T-helper 9 cell (primary cell): ENCODE data around the gene ZNF69.
A peak's percentile ranks its signal among the peaks of the same experiment; 100 is the strongest.
"Not testable (repeated sequence)": the region's sequence is repeated elsewhere in the genome, so short reads cannot be mapped to it uniquely, and the experiment has no call there.

Experiments used
- DNase-seq: peaks from one replicate; pipeline ENCODE4 v3.0.0-alpha.2; 2020

The ZNF69 gene

GRCh38 chr19:11902228-11902627, 14.6 kb downstream of the ZNF69 start:
- no peak for DNase-seq

- DNase-seq, result no peak
Measured at GRCh38 chr19:11905928-11906327, 18.3 kb downstream of the ZNF69 start.

GRCh38 chr19:11911937-11912336, 24.4 kb downstream of the ZNF69 start:
- not testable (repeated sequence) for DNase-seq

GRCh38 chr19:11914417-11915051, 27.0 kb downstream of the ZNF69 start:
- DNase-seq, result not testable (repeated sequence)

- no peak for DNase-seq
Measured at GRCh38 chr19:11921852-11922495, 34.4 kb downstream of the ZNF69 start.

- peak; percentile 85 for DNase-seq
Measured at GRCh38 chr19:11924886-11925650, 37.5 kb downstream of the ZNF69 start, which contains the start of gene ZNF700. ZNF700 (plus strand) TSS chr19:11925107; CDS start chr19:11925211, 104 bp downstream.

- not testable (repeated sequence) for DNase-seq
Measured at GRCh38 chr19:11925651-11926187, 38.1 kb downstream of the ZNF69 start.

GRCh38 chr19:11927227-11927626, 39.6 kb downstream of the ZNF69 start:
- no peak for DNase-seq

- DNase-seq, result no peak
Measured at GRCh38 chr19:11931051-11931450, 43.5 kb downstream of the ZNF69 start.

- no peak for DNase-seq
Measured at GRCh38 chr19:11931513-11931912, 43.9 kb downstream of the ZNF69 start.

- DNase-seq, result not testable (repeated sequence)
Measured at GRCh38 chr19:11935829-11936228, 48.2 kb downstream of the ZNF69 start.

GRCh38 chr19:11938383-11938782, 50.8 kb downstream of the ZNF69 start:
- not testable (repeated sequence) for DNase-seq

- not testable (repeated sequence) for DNase-seq
Measured at GRCh38 chr19:11941361-11941887, 53.8 kb downstream of the ZNF69 start.

GRCh38 chr19:11942008-11942842, 54.6 kb downstream of the ZNF69 start:
- no peak for DNase-seq

- DNase-seq, result no peak
Measured at GRCh38 chr19:11942843-11943108, 55.2 kb downstream of the ZNF69 start.

GRCh38 chr19:11944656-11945055, 57.1 kb downstream of the ZNF69 start:
- DNase-seq, result no peak

GRCh38 chr19:11948646-11949045, 61.1 kb downstream of the ZNF69 start:
- DNase-seq, result no peak

GRCh38 chr19:11949201-11949600, 61.6 kb downstream of the ZNF69 start:
- DNase-seq, result no peak

- DNase-seq, result not testable (repeated sequence)
Measured at GRCh38 chr19:11949614-11950080, 62.1 kb downstream of the ZNF69 start.

GRCh38 chr19:11950312-11950711, 62.7 kb downstream of the ZNF69 start:
- no peak for DNase-seq
